Tibial nerve (tissue), 3 donors: ENCODE measurements around the gene KRT79.

Experiments used
- POLR2A ChIP-seq, 2 donors: fragments of 450-650 bp; IDR thresholded peaks; one replicate each; pipeline ENCODE4 v1.6.1; 2017; ENCODE audit warnings: antibody characterized with exemption in 2 of 2, mild to moderate bottlenecking in 2 of 2, moderate library complexity in 2 of 2
- TF ChIP-seq, protein P1 (sequence below), 5 experiments: fragments of 200-600 bp in 3 of 5; fragments of 450-650 bp in 2 of 5; sonication (generic) in 3 of 5; IDR thresholded peaks; one replicate each; pipeline ENCODE4 v1.5.1; 2016 to 2019; ENCODE audit warnings: antibody characterized with exemption in 5 of 5, mild to moderate bottlenecking in 3 of 5, moderate library complexity in 2 of 5

DNA sequence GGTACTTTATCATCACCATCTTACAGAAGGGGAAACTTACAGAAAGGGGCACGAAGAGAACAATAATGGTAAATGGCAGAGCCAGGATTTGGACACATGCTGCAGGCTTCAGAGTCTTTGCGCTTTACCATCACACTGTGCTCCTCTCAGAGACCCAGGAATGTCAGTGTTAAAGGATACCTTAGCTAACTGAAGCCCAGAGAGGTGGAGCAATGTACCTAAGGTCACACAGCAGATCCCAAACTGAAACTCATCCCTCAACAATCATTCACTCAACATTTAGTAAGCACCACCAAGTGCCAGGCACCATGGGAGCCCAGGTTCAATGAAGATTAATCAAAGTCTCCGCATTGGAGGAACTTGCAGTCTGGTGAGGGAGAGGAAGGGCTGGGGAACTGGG lies 22.7 kb upstream of the KRT79 start:
- TF ChIP-seq, protein P1, sequence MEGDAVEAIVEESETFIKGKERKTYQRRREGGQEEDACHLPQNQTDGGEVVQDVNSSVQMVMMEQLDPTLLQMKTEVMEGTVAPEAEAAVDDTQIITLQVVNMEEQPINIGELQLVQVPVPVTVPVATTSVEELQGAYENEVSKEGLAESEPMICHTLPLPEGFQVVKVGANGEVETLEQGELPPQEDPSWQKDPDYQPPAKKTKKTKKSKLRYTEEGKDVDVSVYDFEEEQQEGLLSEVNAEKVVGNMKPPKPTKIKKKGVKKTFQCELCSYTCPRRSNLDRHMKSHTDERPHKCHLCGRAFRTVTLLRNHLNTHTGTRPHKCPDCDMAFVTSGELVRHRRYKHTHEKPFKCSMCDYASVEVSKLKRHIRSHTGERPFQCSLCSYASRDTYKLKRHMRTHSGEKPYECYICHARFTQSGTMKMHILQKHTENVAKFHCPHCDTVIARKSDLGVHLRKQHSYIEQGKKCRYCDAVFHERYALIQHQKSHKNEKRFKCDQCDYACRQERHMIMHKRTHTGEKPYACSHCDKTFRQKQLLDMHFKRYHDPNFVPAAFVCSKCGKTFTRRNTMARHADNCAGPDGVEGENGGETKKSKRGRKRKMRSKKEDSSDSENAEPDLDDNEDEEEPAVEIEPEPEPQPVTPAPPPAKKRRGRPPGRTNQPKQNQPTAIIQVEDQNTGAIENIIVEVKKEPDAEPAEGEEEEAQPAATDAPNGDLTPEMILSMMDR (IDR thresholded peaks at IDR 0.05), result no peak
- TF ChIP-seq POLR2A (IDR thresholded peaks at IDR 0.05), result no peak
